CD1c-positive myeloid dendritic cell (primary cell): ENCODE data around the gene CPNE4.
"Not testable (repeated sequence)": the region's sequence is repeated elsewhere in the genome, so short reads cannot be mapped to it uniquely, and the experiment has no call there.

Experiments
- DNase-seq: peaks from one replicate; pipeline ENCODE4 v3.0.0-alpha.2; 2016; ENCODE audit errors: extremely low spot score

Gene CPNE4

GRCh38 chr3:132034486-132035464 is at the start of gene CPNE4:
Gene CPNE4, minus strand, starts transcription at chr3:132035014.
- peak; percentile 78 for DNase-seq

- DNase-seq: no peak
These were observed 48.9 kb upstream of the CPNE4 start for GRCh38 chr3:132083583-132084279.

- no peak for DNase-seq
These were observed 48.3 kb upstream of the CPNE4 start for GRCh38 chr3:132083159-132083558.

GRCh38 chr3:132079147-132079546 is 44.3 kb upstream of the CPNE4 start:
- DNase-seq: no peak

- no peak for DNase-seq
These were observed 39.0 kb upstream of the CPNE4 start for GRCh38 chr3:132073771-132074170.

- DNase-seq: no peak
These were observed 36.2 kb upstream of the CPNE4 start for GRCh38 chr3:132071043-132071442.

GRCh38 chr3:132064114-132064513 is 29.3 kb upstream of the CPNE4 start:
- no peak for DNase-seq

- no peak for DNase-seq
These were observed 27.7 kb upstream of the CPNE4 start for GRCh38 chr3:132062535-132062934.

- DNase-seq: no peak
These were observed 21.1 kb upstream of the CPNE4 start for GRCh38 chr3:132055872-132056271.

- no peak for DNase-seq
These were observed 12.4 kb upstream of the CPNE4 start for GRCh38 chr3:132047209-132047608.

GRCh38 chr3:132044874-132045273 is 10.1 kb upstream of the CPNE4 start:
- not testable (repeated sequence) for DNase-seq

GRCh38 chr3:132042681-132043080 is 7.9 kb upstream of the CPNE4 start:
- DNase-seq: no peak

- no peak for DNase-seq
These were observed 3.5 kb upstream of the CPNE4 start for GRCh38 chr3:132038198-132038825.

GRCh38 chr3:132037581-132037980 is 2.8 kb upstream of the CPNE4 start:
- DNase-seq: no peak

GRCh38 chr3:132037056-132037455 is 2.2 kb upstream of the CPNE4 start:
- DNase-seq: no peak

GRCh38 chr3:132034097-132034485 is 723 bp downstream of the CPNE4 start:
- no peak for DNase-seq

- no peak for DNase-seq
These were observed 1.3 kb downstream of the CPNE4 start for GRCh38 chr3:132033471-132033870.

GRCh38 chr3:132032959-132033358 is 1.9 kb downstream of the CPNE4 start:
- DNase-seq: no peak

GRCh38 chr3:132029182-132029902 is 5.5 kb downstream of the CPNE4 start:
- peak; percentile 76 for DNase-seq

- no peak for DNase-seq
These were observed 11.9 kb downstream of the CPNE4 start for GRCh38 chr3:132022914-132023313.

- no peak for DNase-seq
These were observed 14.8 kb downstream of the CPNE4 start for GRCh38 chr3:132020058-132020457.

GRCh38 chr3:132017137-132017536 is 17.7 kb downstream of the CPNE4 start:
- no peak for DNase-seq
